Keratinocyte (primary cell): Measurements from ENCODE around the gene SIGLEC1.

ENCODE experiments used
- CTCF ChIP-seq, 3 experiments: IDR thresholded peaks in 1 of 3; conservative IDR thresholded peaks in 1 of 3; optimal IDR thresholded peaks in 1 of 3; 2 replicates in 2 of 3; 3 replicates in 1 of 3; pipeline versions ENCODE3 to v1.5.1; 2011; ENCODE audit warnings: low read length in 3 of 3, mild to moderate bottlenecking in 3 of 3, moderate library complexity in 2 of 3, control low read depth in 1 of 3, inconsistent platforms in 1 of 3; ENCODE audit not compliant: insufficient read depth in 2 of 3; ENCODE audit errors: extremely low read depth in 1 of 3
- EZH2 ChIP-seq: IDR thresholded peaks from one replicate; pipeline ENCODE4 v1.6.1; 2012; ENCODE audit warnings: inconsistent platforms, mild to moderate bottlenecking, low read length, moderate library complexity

- no peak for TF ChIP-seq CTCF (optimal IDR thresholded peaks at IDR 0.05 in 1 of 3, IDR thresholded peaks at IDR 0.05 in 1 of 3, conservative IDR thresholded peaks at IDR 0.05 in 1 of 3; ENCODE audit: extremely low read depth in 1 of 3, insufficient read depth in 2 of 3, low read length in 3 of 3)
- TF ChIP-seq EZH2, result no peak
These were observed 34.7 kb downstream of the SIGLEC1 start for GRCh38 chr20:3677733-3678132.
